ENCODE results near the gene COL5A1.
"Not testable (repeated sequence)": the region's sequence is repeated elsewhere in the genome, so short reads cannot be mapped to it uniquely, and the experiment has no call there.

Gene COL5A1

DNA sequence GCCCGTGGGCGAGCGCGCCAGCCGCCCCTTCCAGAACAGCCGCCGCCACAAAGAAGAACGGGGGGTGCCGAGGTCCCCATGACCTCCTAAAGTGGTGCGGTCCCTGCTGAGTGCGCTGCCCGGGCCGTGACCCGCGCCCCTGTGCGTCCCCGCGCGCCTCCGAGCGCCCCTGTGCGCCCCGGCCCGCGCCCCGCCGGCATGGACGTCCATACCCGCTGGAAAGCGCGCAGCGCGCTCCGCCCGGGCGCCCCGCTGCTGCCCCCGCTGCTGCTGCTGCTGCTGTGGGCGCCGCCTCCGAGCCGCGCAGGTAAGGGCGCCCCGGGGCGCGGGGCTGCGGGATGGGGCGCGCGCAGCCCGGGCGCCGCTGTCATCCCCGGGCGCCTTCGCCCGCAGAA, 384 bp downstream of the COL5A1 start:
- no peak for DNase-seq

DNA sequence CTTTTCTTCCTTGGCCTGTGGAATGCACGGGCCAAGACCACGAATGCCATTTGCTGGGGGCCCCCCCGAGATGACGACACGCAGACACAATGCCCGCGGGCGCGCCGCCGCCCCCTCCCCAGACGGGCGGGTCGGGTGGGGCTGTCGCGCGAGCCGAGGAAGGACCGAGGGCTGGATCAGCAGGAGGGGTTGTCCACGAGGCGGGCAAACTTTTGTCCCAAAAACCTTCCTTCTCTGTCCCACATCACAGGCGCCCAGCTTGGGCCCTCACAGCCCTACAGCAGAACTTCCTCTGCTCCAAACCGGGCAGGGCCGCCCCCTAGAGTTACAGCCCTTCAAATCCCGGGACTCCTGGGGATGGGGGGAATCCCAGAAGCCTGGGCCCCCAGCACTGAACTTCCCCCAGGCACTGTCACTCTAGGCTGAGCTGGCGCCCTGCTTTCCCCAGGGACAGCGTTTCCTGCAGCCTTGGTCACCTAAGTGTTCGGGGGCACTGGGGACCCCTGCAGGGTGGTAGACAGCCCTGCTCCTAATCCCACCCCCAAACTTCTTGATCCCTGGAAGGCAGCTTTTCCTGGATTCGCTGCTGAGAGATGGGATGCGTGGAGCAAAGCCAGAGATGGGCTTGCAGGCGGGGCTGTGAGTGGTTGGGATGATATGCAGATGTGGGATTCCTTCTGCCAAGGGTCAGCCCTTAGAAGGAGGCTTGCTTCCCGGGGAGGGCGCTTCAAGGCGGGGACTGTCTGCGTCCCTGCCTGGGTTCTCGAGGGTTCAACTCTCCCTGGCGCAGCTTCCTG, 980 bp downstream of the COL5A1 start:
- peak; percentile 82 for DNase-seq

DNA sequence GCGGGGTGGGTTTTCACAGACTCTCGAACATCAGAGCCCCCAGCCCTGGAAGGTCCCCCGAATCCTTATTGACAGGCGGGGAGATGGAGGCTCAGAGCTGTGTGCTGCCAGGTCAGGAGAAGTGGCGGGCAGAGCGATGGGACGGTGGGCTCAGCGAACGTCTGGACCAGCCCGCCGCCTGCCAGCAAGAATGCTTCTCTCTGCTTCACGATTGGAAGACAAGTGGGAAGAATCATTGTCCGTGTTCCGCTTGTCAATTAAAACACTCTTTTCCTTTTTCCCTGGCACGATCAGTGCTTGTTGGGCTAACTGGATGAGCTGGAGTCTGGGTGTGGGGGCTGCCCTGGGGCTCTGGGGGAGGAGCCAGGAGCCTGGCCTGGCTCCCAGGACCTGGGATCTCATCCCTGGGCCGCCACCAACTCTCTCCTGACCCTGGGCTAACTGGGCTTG, 1.6 kb downstream of the COL5A1 start:
- DNase-seq = peak; percentile 59

DNA sequence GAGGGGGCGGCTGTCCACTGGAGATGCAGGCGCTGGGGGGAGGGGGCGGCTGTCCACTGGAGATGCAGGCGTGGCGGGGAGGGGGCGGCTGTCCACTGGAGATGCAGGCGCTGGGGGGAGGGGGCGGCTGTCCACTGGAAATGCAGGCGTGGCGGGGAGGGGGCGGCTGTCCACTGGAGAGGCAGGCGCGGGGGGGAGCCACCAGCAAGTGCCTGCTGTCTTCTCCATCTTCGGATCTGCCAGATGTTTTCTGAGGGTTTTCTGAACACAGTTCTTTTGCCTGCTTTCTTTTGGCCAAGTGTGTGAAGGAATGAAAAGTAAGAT, 2.8 kb downstream of the COL5A1 start:
- not testable (repeated sequence) for DNase-seq

- peak; percentile 99 for DNase-seq
Measured at GRCh38 chr9:134644725-134645606, 3.4 kb downstream of the COL5A1 start.

DNA sequence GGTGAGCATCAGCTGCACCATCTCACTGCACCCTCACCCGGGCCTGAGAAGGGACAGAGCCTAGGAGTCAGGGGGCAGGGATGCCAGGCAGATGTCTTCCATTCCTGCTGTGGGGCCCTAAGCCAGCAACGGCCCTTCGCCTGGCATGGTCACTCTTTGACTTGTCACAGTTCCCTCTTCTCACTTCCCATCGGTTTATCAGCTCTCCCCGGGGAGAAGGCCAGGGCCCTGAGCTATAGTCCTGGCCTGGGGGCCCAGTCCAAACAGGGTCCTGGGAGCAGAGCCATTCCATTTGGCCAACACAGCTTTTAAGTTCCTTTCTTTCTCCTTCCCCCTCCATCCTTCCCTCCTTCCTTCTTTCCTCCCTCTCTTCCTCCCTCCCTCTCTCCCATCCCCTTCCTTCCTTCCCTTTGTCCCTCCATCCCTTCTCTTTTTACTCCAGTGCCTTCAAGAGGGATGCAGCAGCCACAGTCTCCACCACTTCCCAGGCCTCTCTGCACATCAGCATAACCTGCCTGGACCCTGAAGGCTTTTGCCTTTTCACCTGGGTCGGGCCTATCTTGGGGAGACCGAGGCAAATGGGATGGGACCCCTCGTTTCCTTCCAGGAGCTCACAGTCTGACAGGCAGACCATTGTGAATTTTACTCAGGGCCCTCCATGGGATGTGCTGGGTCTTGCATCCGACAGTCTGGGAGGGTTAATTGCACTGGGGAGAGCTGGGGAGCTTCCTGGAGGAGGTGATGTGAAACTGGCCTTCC, 4.2 kb downstream of the COL5A1 start:
- no peak for DNase-seq

DNA sequence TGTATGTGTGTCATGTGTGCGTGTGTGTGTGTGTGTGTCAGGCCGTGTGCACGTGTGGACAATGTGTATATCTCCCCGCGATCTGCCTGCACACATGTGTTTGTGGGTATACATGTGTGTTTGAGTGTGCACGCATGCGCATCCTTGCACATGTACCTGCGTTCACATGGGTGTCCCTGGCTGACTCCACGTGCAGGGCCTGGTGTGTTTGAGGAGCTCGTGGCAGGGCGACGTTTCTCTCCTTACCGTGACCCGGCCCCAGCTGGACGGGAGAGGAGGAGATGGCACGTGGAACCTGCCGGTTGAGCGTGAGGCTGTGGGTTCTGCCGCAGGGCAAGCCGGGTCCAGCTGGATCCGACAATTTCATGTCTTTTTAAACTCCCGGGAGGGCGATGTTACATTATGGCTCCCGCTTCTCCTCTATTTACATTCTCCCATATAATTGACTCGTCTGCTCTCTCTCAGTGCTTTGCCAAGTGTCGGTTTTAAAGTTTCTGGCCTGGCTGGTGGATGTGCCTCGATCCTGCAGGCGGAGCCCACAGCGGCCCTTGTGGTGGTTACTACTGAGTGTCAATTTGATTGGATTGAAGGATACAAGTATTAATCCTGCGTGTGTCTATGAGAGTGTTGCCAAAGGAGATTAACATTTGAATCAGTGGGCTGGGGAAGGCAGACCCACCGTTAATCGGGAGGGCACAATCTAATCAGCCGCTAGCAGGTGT, 5.9 kb downstream of the COL5A1 start:
- no peak for DNase-seq

- peak; percentile 17 for DNase-seq
Measured at GRCh38 chr9:134648701-134649530, 7.3 kb downstream of the COL5A1 start.

GRCh38 chr9:134650431-134651190, 9.0 kb downstream of the COL5A1 start:
- no peak for DNase-seq

DNA sequence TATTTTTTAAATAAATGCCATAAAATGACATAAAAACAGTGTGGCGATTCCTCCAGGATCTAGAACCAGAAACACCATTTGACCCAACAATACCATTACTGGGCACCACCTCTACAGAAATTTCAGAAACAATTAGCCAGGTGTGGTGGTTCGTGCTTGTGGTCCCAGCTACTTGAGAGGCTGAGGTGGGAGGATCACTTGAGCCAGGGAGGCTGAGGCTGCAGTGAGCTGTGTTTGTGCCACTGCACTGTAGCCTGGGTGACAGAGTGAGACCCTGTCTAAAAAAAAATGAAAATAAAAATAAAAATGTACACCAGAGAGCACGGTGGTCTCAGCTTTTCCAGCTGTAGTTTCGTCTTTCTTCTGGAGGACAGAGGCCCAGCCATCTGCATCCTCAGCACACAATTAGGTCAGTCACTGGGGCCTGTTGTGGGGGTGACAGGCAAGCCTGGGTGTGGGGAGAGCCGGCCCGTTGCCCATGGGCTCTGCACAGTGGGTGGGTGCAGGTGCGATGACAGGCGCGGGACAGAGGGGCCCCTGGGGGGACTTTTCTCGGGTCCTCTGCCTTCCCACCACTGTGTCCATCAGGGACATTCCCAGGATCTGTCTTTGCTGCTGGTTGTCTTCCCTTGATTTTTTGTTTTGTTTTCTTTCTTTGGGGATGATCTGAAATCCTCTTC, 9.8 kb downstream of the COL5A1 start:
- no peak for DNase-seq

DNA sequence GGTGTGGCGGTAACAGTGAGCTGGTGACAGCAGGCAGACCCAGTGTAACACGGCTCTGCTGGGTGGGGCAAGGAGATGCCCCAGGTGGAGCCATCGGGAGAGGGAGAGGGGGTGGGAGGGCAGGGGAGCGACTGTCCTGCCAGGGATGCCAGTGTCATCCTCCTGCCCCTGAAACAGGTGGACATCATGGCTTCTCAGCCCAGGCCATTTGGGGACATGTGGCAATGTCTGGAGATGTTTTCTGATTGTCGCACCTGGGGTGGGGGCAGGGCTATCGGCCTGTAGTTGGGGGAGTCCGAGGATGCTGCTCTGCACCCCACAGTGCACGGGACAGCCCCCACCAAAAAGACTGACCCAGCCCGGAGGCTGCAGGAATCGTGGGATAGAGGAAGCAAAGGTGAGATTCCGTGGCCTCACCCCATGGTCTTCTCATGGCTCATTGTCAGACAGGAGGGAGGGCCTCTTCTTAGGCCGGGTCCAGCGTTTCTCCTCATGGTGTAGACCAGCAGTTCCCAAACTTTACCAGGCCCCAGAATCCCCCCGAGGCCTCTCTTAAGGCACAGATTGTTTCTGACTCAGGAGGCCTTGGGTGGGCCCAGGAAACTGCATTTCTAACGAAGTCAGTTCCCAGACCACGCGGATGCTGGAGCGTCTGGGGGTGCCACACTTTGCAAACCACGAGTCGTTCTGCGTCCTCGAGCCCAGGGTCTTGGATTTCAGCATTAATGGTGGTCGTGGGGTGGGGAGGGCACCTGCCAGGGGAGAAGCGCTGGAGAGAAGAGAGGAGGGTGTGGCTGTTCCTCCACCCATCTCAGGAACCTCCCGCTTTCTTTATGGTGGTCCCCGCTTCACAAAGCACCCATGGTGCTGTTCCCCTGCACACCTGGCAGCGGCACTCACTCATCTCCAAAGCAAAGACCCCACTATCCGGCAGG, 11.0 kb downstream of the COL5A1 start:
- DNase-seq = no peak

DNA sequence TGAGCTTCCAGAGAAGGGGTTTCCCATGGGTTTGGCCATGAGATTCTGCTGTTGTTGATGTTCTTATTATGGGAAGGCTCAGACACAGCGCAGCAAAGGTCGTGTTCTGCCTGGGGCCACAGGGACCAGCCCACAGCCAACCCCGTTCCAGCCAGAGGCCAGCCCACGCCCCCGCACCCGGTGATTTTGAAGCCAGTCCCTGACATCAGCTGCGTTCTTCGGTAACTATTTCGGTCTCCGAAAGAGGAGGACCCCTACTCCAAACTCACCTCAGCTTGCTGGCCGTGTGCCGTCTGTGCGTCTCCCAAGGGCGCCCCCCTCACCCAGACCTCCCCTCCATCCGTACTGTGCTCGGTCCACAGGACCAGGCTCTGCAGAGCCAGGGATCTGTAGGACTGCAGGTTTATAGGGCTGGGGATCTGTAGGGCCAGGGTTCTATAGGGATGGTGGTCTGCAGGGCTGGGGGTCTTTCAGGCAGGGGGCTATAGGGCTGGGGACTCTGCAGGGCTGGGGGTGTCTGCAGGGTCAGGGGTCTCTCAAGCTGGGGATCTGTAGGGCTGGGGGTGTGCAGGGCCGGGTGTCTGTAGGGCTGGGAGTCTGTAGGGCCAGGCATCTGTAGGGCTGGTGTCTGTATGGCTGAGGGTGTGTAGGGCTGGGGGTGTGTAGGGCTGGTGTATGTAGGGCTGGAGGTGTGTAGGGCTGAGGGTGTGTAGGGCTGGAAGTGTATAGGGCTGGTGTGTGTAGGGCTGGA, 11.8 kb downstream of the COL5A1 start:
- no peak for DNase-seq

GRCh38 chr9:134655101-134655500, 13.5 kb downstream of the COL5A1 start:
- no peak for DNase-seq

GRCh38 chr9:134655586-134656333, 14.2 kb downstream of the COL5A1 start:
- DNase-seq = no peak

DNA sequence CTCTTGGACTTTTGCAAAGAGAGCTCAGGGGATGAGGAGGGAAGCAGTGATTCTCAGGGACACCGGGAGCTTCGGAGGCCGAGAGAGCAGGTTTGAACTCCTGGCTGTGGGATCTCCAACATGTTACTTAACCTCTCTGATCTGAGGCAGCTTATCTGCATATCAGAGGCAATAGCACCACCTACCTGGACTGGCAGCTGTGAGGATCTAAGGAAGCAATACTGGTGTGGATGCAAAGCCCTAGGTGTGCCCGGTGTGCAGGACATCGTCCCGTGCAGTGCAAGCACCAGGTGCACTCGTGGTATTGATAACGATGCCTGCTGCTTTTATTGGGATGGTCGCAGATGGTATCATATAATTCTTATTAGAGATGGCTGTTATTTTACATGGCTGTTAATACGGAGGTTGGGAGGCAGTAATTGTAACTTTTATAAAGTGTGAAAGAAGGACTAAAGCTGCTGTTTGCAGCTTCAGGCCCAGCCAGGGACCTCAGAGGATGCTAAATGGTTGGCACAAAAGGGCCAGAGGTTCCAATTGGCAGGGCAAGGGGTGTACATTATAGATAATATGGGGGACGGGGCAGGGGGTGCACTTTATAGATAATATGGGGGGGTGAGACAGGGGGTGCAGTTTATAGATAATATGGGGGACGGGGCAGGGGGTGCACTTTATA, 14.9 kb downstream of the COL5A1 start:
- DNase-seq = peak; percentile 44

DNA sequence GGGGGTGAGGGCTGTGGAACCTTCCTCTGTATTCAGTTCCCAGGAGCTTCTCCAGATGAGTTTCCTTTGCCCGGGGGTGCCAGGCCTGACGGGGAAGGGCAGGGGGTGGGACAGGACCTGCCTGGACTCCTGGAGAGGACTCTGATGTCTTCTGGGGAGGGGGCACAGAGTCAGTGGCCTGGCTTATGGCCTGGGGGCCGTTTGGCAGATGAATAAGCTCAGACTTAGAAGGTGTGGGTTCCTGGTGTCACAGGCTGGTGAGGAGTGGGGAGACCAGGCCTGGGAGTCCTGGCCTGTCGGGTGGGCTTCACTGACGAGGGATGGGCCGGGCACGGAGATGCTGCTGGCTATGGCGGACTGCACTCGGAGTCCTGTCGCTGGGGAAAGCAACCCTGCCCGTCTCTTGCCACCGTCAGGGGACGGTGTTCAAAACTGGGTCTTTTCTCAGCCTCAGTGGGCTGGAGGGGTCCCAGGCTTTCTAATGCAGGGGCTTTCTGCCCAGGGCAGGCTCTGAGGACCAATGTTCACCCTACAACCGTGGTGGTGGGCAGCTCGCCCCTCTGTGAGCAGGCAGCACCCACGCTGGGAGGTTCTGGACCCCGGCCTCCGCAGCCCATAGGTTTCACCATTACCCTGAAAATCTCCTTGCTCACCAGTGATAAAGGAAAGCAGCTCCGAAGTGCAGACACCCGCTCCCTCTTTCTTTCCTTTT, 16.2 kb downstream of the COL5A1 start:
- no peak for DNase-seq

Data from NCI-H226 (cell line).